ENCODE data around the gene GPER1. TPM values are rescaled to one million over a fixed set of nuclear protein-coding genes. Genes with fewer than 3 reads are reported as not detected.

GPER1 gene
- total and polyA plus RNA-seq, 2 experiments from 2014 or later, result 0.89 TPM; not detected in 1

DNA sequence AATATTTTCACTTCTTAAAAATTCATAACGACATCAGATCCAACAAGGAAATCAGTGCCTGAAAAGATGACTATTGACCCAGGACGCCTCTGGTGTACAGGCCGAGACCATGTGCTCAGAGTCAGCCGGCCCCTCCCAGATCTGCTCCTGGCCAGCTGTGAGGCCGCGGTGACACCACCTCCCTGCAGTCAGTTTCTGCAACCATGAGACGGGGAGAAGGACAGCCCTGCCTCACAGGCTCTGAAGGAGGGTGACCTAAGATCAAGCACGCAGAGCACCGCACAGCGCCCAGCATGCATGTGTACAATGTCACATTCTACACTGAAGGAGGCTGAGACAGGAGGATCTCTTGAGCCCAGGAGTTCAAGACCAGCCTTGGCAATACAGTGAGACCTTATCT is 2.6 kb upstream of the GPER1 start:
- peaks cover 7% of the 10 kb centered on the region; the same call in 1 of the 2 replicates for H4K20me1 ChIP-seq (replicated peaks; ENCODE audit: insufficient read depth)
- no peak overlapping the region for H3K27ac ChIP-seq (ENCODE audit: low read depth)
- H3K4me1 Mint-ChIP-seq, result peaks cover 20% of the 10 kb centered on the region
- peaks cover 26% of the 10 kb centered on the region for H3K79me2 ChIP-seq (replicated peaks; ENCODE audit: insufficient read depth)
- no peaks in the 10 kb centered on the region for H3K27me3 ChIP-seq (ENCODE audit: insufficient read depth)
- H3K4me3 Mint-ChIP-seq, result no peak overlapping the region
- H2AFZ ChIP-seq, result no peak overlapping the region
- ATAC-seq (no peak), DNase-seq (ENCODE audit: low spot score) (no peak)
- no peak for TF ChIP-seq CREB1 (CRISPR knock-in tag; IDR thresholded peaks at IDR 0.05; ENCODE audit: low read depth)
- TF ChIP-seq STAT1 (IDR thresholded peaks at IDR 0.05; ENCODE audit: unreplicated experiment), result no peak
- TF ChIP-seq NANOG (IDR thresholded peaks at IDR 0.05; ENCODE audit: borderline replicate concordance), result no peak
- no peak for TF ChIP-seq JUNB (IDR thresholded peaks at IDR 0.05; ENCODE audit: unreplicated experiment)
- TF ChIP-seq, protein P1, sequence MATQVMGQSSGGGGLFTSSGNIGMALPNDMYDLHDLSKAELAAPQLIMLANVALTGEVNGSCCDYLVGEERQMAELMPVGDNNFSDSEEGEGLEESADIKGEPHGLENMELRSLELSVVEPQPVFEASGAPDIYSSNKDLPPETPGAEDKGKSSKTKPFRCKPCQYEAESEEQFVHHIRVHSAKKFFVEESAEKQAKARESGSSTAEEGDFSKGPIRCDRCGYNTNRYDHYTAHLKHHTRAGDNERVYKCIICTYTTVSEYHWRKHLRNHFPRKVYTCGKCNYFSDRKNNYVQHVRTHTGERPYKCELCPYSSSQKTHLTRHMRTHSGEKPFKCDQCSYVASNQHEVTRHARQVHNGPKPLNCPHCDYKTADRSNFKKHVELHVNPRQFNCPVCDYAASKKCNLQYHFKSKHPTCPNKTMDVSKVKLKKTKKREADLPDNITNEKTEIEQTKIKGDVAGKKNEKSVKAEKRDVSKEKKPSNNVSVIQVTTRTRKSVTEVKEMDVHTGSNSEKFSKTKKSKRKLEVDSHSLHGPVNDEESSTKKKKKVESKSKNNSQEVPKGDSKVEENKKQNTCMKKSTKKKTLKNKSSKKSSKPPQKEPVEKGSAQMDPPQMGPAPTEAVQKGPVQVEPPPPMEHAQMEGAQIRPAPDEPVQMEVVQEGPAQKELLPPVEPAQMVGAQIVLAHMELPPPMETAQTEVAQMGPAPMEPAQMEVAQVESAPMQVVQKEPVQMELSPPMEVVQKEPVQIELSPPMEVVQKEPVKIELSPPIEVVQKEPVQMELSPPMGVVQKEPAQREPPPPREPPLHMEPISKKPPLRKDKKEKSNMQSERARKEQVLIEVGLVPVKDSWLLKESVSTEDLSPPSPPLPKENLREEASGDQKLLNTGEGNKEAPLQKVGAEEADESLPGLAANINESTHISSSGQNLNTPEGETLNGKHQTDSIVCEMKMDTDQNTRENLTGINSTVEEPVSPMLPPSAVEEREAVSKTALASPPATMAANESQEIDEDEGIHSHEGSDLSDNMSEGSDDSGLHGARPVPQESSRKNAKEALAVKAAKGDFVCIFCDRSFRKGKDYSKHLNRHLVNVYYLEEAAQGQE (IDR thresholded peaks at IDR 0.05; ENCODE audit: unreplicated experiment), result no peak
- TF ChIP-seq, protein P2, sequence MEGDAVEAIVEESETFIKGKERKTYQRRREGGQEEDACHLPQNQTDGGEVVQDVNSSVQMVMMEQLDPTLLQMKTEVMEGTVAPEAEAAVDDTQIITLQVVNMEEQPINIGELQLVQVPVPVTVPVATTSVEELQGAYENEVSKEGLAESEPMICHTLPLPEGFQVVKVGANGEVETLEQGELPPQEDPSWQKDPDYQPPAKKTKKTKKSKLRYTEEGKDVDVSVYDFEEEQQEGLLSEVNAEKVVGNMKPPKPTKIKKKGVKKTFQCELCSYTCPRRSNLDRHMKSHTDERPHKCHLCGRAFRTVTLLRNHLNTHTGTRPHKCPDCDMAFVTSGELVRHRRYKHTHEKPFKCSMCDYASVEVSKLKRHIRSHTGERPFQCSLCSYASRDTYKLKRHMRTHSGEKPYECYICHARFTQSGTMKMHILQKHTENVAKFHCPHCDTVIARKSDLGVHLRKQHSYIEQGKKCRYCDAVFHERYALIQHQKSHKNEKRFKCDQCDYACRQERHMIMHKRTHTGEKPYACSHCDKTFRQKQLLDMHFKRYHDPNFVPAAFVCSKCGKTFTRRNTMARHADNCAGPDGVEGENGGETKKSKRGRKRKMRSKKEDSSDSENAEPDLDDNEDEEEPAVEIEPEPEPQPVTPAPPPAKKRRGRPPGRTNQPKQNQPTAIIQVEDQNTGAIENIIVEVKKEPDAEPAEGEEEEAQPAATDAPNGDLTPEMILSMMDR (conservative IDR thresholded peaks at IDR 0.05; ENCODE audit: low read depth in 2 of 2), result no peak
- no peak for TF ChIP-seq EZH2 (IDR thresholded peaks at IDR 0.05; ENCODE audit: low read depth, unreplicated experiment)
- TF ChIP-seq, protein P3, sequence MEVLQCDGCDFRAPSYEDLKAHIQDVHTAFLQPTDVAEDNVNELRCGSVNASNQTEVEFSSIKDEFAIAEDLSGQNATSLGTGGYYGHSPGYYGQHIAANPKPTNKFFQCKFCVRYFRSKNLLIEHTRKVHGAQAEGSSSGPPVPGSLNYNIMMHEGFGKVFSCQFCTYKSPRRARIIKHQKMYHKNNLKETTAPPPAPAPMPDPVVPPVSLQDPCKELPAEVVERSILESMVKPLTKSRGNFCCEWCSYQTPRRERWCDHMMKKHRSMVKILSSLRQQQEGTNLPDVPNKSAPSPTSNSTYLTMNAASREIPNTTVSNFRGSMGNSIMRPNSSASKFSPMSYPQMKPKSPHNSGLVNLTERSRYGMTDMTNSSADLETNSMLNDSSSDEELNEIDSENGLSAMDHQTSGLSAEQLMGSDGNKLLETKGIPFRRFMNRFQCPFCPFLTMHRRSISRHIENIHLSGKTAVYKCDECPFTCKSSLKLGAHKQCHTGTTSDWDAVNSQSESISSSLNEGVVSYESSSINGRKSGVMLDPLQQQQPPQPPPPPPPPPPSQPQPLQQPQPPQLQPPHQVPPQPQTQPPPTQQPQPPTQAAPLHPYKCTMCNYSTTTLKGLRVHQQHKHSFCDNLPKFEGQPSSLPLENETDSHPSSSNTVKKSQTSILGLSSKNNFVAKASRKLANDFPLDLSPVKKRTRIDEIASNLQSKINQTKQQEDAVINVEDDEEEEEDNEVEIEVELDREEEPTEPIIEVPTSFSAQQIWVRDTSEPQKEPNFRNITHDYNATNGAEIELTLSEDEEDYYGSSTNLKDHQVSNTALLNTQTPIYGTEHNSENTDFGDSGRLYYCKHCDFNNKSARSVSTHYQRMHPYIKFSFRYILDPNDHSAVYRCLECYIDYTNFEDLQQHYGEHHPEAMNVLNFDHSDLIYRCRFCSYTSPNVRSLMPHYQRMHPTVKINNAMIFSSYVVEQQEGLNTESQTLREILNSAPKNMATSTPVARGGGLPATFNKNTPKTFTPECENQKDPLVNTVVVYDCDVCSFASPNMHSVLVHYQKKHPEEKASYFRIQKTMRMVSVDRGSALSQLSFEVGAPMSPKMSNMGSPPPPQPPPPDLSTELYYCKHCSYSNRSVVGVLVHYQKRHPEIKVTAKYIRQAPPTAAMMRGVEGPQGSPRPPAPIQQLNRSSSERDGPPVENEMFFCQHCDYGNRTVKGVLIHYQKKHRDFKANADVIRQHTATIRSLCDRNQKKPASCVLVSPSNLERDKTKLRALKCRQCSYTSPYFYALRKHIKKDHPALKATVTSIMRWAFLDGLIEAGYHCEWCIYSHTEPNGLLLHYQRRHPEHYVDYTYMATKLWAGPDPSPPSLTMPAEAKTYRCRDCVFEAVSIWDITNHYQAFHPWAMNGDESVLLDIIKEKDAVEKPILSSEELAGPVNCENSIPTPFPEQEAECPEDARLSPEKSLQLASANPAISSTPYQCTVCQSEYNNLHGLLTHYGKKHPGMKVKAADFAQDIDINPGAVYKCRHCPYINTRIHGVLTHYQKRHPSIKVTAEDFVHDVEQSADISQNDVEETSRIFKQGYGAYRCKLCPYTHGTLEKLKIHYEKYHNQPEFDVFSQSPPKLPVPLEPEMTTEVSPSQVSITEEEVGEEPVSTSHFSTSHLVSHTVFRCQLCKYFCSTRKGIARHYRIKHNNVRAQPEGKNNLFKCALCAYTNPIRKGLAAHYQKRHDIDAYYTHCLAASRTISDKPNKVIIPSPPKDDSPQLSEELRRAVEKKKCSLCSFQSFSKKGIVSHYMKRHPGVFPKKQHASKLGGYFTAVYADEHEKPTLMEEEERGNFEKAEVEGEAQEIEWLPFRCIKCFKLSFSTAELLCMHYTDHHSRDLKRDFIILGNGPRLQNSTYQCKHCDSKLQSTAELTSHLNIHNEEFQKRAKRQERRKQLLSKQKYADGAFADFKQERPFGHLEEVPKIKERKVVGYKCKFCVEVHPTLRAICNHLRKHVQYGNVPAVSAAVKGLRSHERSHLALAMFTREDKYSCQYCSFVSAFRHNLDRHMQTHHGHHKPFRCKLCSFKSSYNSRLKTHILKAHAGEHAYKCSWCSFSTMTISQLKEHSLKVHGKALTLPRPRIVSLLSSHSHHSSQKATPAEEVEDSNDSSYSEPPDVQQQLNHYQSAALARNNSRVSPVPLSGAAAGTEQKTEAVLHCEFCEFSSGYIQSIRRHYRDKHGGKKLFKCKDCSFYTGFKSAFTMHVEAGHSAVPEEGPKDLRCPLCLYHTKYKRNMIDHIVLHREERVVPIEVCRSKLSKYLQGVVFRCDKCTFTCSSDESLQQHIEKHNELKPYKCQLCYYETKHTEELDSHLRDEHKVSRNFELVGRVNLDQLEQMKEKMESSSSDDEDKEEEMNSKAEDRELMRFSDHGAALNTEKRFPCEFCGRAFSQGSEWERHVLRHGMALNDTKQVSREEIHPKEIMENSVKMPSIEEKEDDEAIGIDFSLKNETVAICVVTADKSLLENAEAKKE (CRISPR knock-in tag; IDR thresholded peaks at IDR 0.05), result no peak
- TF ChIP-seq POLR2AphosphoS5 (IDR thresholded peaks at IDR 0.05; ENCODE audit: low read depth), result no peak
- TF ChIP-seq, protein P4, sequence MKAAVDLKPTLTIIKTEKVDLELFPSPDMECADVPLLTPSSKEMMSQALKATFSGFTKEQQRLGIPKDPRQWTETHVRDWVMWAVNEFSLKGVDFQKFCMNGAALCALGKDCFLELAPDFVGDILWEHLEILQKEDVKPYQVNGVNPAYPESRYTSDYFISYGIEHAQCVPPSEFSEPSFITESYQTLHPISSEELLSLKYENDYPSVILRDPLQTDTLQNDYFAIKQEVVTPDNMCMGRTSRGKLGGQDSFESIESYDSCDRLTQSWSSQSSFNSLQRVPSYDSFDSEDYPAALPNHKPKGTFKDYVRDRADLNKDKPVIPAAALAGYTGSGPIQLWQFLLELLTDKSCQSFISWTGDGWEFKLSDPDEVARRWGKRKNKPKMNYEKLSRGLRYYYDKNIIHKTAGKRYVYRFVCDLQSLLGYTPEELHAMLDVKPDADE (IDR thresholded peaks at IDR 0.05), result no peak
- no peak for TF ChIP-seq ZNF114 (CRISPR knock-in tag; IDR thresholded peaks at IDR 0.05)
- TF ChIP-seq EZH2phosphoT487 (IDR thresholded peaks at IDR 0.05; ENCODE audit: unreplicated experiment), result no peak
- no peak overlapping the region for H3K4me3 ChIP-seq
- no peak overlapping the region for H3K4me2 ChIP-seq
- H3K4me1 ChIP-seq (ENCODE audit: insufficient read depth), result peaks cover 7% of the 10 kb centered on the region; the same call in 1 of the 2 replicates
- no peak overlapping the region for H3K27ac Mint-ChIP-seq
- no peaks in the 10 kb centered on the region for H3F3A ChIP-seq (replicated peaks; ENCODE audit: low read depth)
- H3K27me3 Mint-ChIP-seq (ENCODE audit: insufficient read depth, low read depth, poor library complexity), result peaks cover 8% of the 10 kb centered on the region
- no peaks in the 10 kb centered on the region for H3K9me3 Mint-ChIP-seq
- no peaks in the 10 kb centered on the region for H3K36me3 Mint-ChIP-seq (ENCODE audit: low read depth)
- no peaks in the 10 kb centered on the region for H3K9me2 ChIP-seq (ENCODE audit: insufficient read depth)
- H3K36me3 ChIP-seq (ENCODE audit: insufficient read depth), result no peaks in the 10 kb centered on the region
